GM18498 (cell line): ENCODE measurements around the gene ABCB4.
A peak's percentile ranks its signal among the peaks of the same experiment; 100 is the strongest.

Source experiments
- ATAC-seq: cut with Tn5 transposase; IDR thresholded peaks from one replicate; pipeline ENCODE4 v1.9.1; 2021; ENCODE audit warnings: mild to moderate bottlenecking, moderate library complexity; ENCODE audit not compliant: unreplicated experiment

ABCB4 gene

GRCh38 chr7:87427288-87427687 lies 48.2 kb downstream of the ABCB4 start:
- no peak for ATAC-seq

GRCh38 chr7:87426160-87426559 lies 49.3 kb downstream of the ABCB4 start:
- ATAC-seq = no peak

- ATAC-seq = no peak
These were observed 51.4 kb downstream of the ABCB4 start for GRCh38 chr7:87424075-87424474.

GRCh38 chr7:87420173-87420572 lies 55.3 kb downstream of the ABCB4 start:
- ATAC-seq = no peak

- ATAC-seq = peak; percentile 79
These were observed 58.5 kb downstream of the ABCB4 start for GRCh38 chr7:87416682-87417587.

- no peak for ATAC-seq
These were observed 60.7 kb downstream of the ABCB4 start for GRCh38 chr7:87414794-87415188.

GRCh38 chr7:87413951-87414793 lies 61.3 kb downstream of the ABCB4 start:
- no peak for ATAC-seq

GRCh38 chr7:87413029-87413428 lies 62.5 kb downstream of the ABCB4 start:
- ATAC-seq = no peak

- ATAC-seq = no peak
These were observed 64.3 kb downstream of the ABCB4 start for GRCh38 chr7:87411186-87411585.

- no peak for ATAC-seq
These were observed 70.8 kb downstream of the ABCB4 start for GRCh38 chr7:87404674-87405073.

- no peak for ATAC-seq
These were observed 77.0 kb downstream of the ABCB4 start for GRCh38 chr7:87398446-87398845.

GRCh38 chr7:87395442-87396020 lies 79.9 kb downstream of the ABCB4 start:
- ATAC-seq = no peak

GRCh38 chr7:87391020-87391701 lies 84.3 kb downstream of the ABCB4 start:
- no peak for ATAC-seq

- no peak for ATAC-seq
These were observed 94.6 kb downstream of the ABCB4 start for GRCh38 chr7:87380905-87381304.

- no peak for ATAC-seq
These were observed 99.6 kb downstream of the ABCB4 start for GRCh38 chr7:87375662-87376435.

GRCh38 chr7:87370660-87371180 lies 104.8 kb downstream of the ABCB4 start:
- ATAC-seq = no peak

- no peak for ATAC-seq
These were observed 106.3 kb downstream of the ABCB4 start for GRCh38 chr7:87369216-87369615.

GRCh38 chr7:87364246-87364645 lies 111.2 kb downstream of the ABCB4 start:
- ATAC-seq = no peak

- ATAC-seq = no peak
These were observed 112.1 kb downstream of the ABCB4 start for GRCh38 chr7:87363342-87363741.

GRCh38 chr7:87361320-87361719 lies 114.2 kb downstream of the ABCB4 start:
- ATAC-seq = no peak
